WTC11 (cell line): ENCODE measurements around the gene HOMER2. TPM values are rescaled to one million over a fixed set of nuclear protein-coding genes. Genes with fewer than 3 reads are reported as not detected.

Source experiments
- ATAC-seq: fragments of 200-7000 bp; cut with Tn5 transposase; 2 replicates; pipeline ENCODE4 v1.10.0; 2021; ENCODE audit warnings: mild to moderate bottlenecking, moderate library complexity
- CTCF ChIA-PET: fragments of 300-600 bp; sonication (Branson Sonifier 250); formaldehyde crosslinking; loops from one replicate; lab custom pipeline; 2021; ENCODE audit warnings: antibody characterized with exemption; lab: Charles Lee
- POLR2A ChIA-PET: fragments of 350-600 bp; sonication (Branson Sonifier 250); formaldehyde crosslinking; loops from one replicate; lab custom pipeline; 2021; ENCODE audit warnings: antibody characterized with exemption; lab: Charles Lee
- DNase-seq: peaks from one replicate; pipeline ENCODE4 v3.0.0; 2021; ENCODE audit warnings: low spot score
- H3K27ac Mint-ChIP-seq: 2 replicates; pipeline ENCODE4 v1.8.0; 2021; ENCODE audit warnings: mixed read lengths
- H3K27me3 Mint-ChIP-seq: 2 replicates; pipeline ENCODE4 v1.8.0; 2021; ENCODE audit warnings: low read depth, mild to moderate bottlenecking, moderate library complexity, mixed read lengths
- H3K36me3 Mint-ChIP-seq: 2 replicates; pipeline ENCODE4 v1.8.0; 2021; ENCODE audit warnings: mixed read lengths
- H3K4me1 Mint-ChIP-seq: 2 replicates; pipeline ENCODE4 v1.8.0; 2022; ENCODE audit warnings: mixed read lengths
- H3K4me3 Mint-ChIP-seq: 2 replicates; pipeline ENCODE4 v1.8.0; 2021; ENCODE audit warnings: mild to moderate bottlenecking, moderate library complexity, mixed read lengths
- H3K9me3 Mint-ChIP-seq: 2 replicates; pipeline ENCODE4 v1.8.0; 2021; ENCODE audit warnings: mixed read lengths
- CREM ChIP-seq: sonication (generic); formaldehyde crosslinking; IDR thresholded peaks from 2 replicates; pipeline ENCODE4 v1.8.1; 2022; ENCODE audit warnings: mild to moderate bottlenecking, missing genetic modification reagents, moderate library complexity
- E2F5 ChIP-seq: sonication (generic); formaldehyde crosslinking; IDR thresholded peaks from 2 replicates; pipeline ENCODE4 v1.8.1; 2022; ENCODE audit warnings: mild to moderate bottlenecking, moderate library complexity, missing genetic modification reagents
- ESRRA ChIP-seq: sonication (generic); formaldehyde crosslinking; IDR thresholded peaks from 2 replicates; pipeline ENCODE4 v1.8.1; 2022; ENCODE audit warnings: mild to moderate bottlenecking, missing genetic modification reagents, borderline replicate concordance
- ETV6 ChIP-seq: sonication (generic); formaldehyde crosslinking; IDR thresholded peaks from 2 replicates; pipeline ENCODE4 v1.8.1; 2022; ENCODE audit warnings: mild to moderate bottlenecking, missing genetic modification reagents
- FOXP4 ChIP-seq: sonication (generic); formaldehyde crosslinking; IDR thresholded peaks from 2 replicates; pipeline ENCODE4 v1.8.0; 2022; ENCODE audit warnings: mild to moderate bottlenecking, missing genetic modification reagents
- GABPB1 ChIP-seq: sonication (generic); formaldehyde crosslinking; IDR thresholded peaks from 2 replicates; pipeline ENCODE4 v1.8.1; 2023; ENCODE audit warnings: mild to moderate bottlenecking, missing genetic modification reagents
- GRHL2 ChIP-seq: fragments of 250-450 bp; sonication (Bioruptor Pico); IDR thresholded peaks from 2 replicates; pipeline ENCODE4 v1.8.0; 2022; ENCODE audit warnings: mild to moderate bottlenecking, moderate library complexity; ENCODE audit not compliant: insufficient replicate concordance, severe bottlenecking
- IRF1 ChIP-seq: sonication (generic); formaldehyde crosslinking; IDR thresholded peaks from 2 replicates; pipeline ENCODE4 v1.8.0; 2023; ENCODE audit warnings: missing genetic modification reagents
- NFYB ChIP-seq: sonication (generic); formaldehyde crosslinking; conservative IDR thresholded peaks from 2 replicates; pipeline ENCODE4 v1.8.0; 2022; ENCODE audit warnings: low read depth, missing genetic modification reagents
- OVOL2 ChIP-seq: fragments of 250-450 bp; sonication (Bioruptor Pico); IDR thresholded peaks from 2 replicates; pipeline ENCODE4 v1.9.0; 2021; ENCODE audit warnings: mild to moderate bottlenecking, borderline replicate concordance
- PRRX2 ChIP-seq: fragments of 250-450 bp; sonication (Bioruptor Pico); IDR thresholded peaks from 2 replicates; pipeline ENCODE4 v1.8.0; 2021; ENCODE audit warnings: mild to moderate bottlenecking
- RELA ChIP-seq: sonication (generic); formaldehyde crosslinking; IDR thresholded peaks from 2 replicates; pipeline ENCODE4 v1.8.1; 2022; ENCODE audit warnings: missing genetic modification reagents, mild to moderate bottlenecking, borderline replicate concordance
- SOX15 ChIP-seq: fragments of 250-450 bp; sonication (Bioruptor Pico); IDR thresholded peaks from 2 replicates; pipeline ENCODE4 v1.9.0; 2021; ENCODE audit warnings: mild to moderate bottlenecking
- TP53 ChIP-seq: sonication (generic); formaldehyde crosslinking; IDR thresholded peaks from 2 replicates; pipeline ENCODE4 v1.8.1; 2023; ENCODE audit warnings: mild to moderate bottlenecking, missing genetic modification reagents
- ZBTB21 ChIP-seq: sonication (generic); formaldehyde crosslinking; IDR thresholded peaks from 2 replicates; pipeline ENCODE4 v1.8.1; 2023; ENCODE audit warnings: mild to moderate bottlenecking, missing genetic modification reagents, borderline replicate concordance
- ZNF281 ChIP-seq: sonication (generic); formaldehyde crosslinking; IDR thresholded peaks from 2 replicates; pipeline ENCODE4 v1.8.0; 2023; ENCODE audit warnings: mild to moderate bottlenecking, missing genetic modification reagents
- ZNF396 ChIP-seq: fragments of 250-450 bp; sonication (Bioruptor Pico); IDR thresholded peaks from 2 replicates; pipeline ENCODE4 v1.8.0; 2021; ENCODE audit warnings: mild to moderate bottlenecking, moderate library complexity, borderline replicate concordance
- ZNF532 ChIP-seq: fragments of 250-450 bp; sonication (Bioruptor Pico); IDR thresholded peaks from 2 replicates; pipeline ENCODE4 v1.9.0; 2021; ENCODE audit warnings: mild to moderate bottlenecking, borderline replicate concordance
- total RNA-seq: library from RNA; stranded (reverse); gene quantifications from 3 replicates; pipeline ENCODE4 v1.2.3, GENCODE V29; 2021

The HOMER2 gene
- total RNA-seq, 1 experiment from 2014 or later, result 17.4 TPM

DNA sequence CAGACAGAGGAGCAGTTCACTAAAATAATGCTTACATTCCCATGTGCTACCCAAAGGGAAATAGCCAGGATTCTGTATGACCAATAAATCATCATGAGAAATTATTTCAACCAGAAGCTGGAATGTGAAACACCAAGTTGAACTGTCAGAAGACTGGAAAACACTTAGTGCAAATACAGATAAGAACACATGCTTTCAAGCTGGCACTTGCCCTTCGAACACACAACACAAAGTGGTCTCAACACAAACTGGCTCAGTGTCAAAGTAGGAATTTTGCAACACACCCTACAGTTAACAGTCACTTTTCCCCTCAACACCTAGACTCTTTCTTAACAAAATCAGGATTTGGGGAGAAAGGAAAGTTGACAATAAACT lies 148.0 kb downstream of the HOMER2 start (continued):
- no peak for TF ChIP-seq ZNF281 (CRISPR knock-in tag)
- no peak for TF ChIP-seq NFYB (CRISPR knock-in tag)
- no peak for TF ChIP-seq GABPB1 (CRISPR knock-in tag)
- no peak for TF ChIP-seq IRF1 (CRISPR knock-in tag)
- TF ChIP-seq SOX15, result no peak
- TF ChIP-seq CREM (CRISPR knock-in tag), result no peak
- no peak for TF ChIP-seq E2F5 (CRISPR knock-in tag)
- TF ChIP-seq PRRX2, result no peak
- TF ChIP-seq ZNF532 (CRISPR knock-in tag), result no peak
- TF ChIP-seq ESRRA (CRISPR knock-in tag), result no peak
- no peak for TF ChIP-seq FOXP4
- TF ChIP-seq ZNF396 (CRISPR knock-in tag), result no peak
- TF ChIP-seq ZBTB21, result no peak
- no peak for TF ChIP-seq RELA (CRISPR knock-in tag)

- peaks cover 45% of the 10 kb centered on the region for H3K27me3 Mint-ChIP-seq
- ATAC-seq (no peak), DNase-seq (no peak)
- H3K9me3 Mint-ChIP-seq, result no peaks in the 10 kb centered on the region
- H3K4me3 Mint-ChIP-seq, result no peak overlapping the region
- H3K27ac Mint-ChIP-seq, result no peak overlapping the region
- H3K4me1 Mint-ChIP-seq, result peaks cover 7% of the 10 kb centered on the region
- H3K36me3 Mint-ChIP-seq, result no peaks in the 10 kb centered on the region
- POLR2A ChIA-PET, result interaction anchor here (0.8 kb wide), 1 partner anchor 54 kb away, joined by 3 read pairs; no protein-coding TSS in a partner anchor
- CTCF ChIA-PET, result no interaction called here
- TF ChIP-seq TP53 (CRISPR knock-in tag), result no peak
- TF ChIP-seq ZNF532 (CRISPR knock-in tag), result no peak
- no peak for TF ChIP-seq ESRRA (CRISPR knock-in tag)
- no peak for TF ChIP-seq GRHL2 (CRISPR knock-in tag)
- TF ChIP-seq OVOL2 (CRISPR knock-in tag), result no peak
- TF ChIP-seq ETV6 (CRISPR knock-in tag), result no peak
Observed at GRCh38 chr15:82803793-82804574, 148.5 kb downstream of the HOMER2 start.
